Activated naive CD4-positive, alpha-beta T cell treated with anti-CD3 and anti-CD28 coated beads, Interleukin-2, amount 10 ng/mL, durations not matched to agents 7 days and 5 days (primary cell): ENCODE measurements around the gene RNF4.

ENCODE experiments used
- CTCF ChIA-PET: fragments of 350-600 bp; sonication (Branson Sonifier 250); formaldehyde crosslinking; loops from one replicate; lab custom pipeline; 2021; ENCODE audit warnings: antibody characterized with exemption; lab: Charles Lee
- DNase-seq: peaks from one replicate; pipeline ENCODE4 v3.0.0-alpha.2; 2020
- H3K27ac Mint-ChIP-seq: one replicate; pipeline ENCODE4 v1.8.0; 2021; ENCODE audit warnings: mild to moderate bottlenecking, moderate library complexity, mixed read lengths
- H3K27me3 Mint-ChIP-seq: one replicate; pipeline ENCODE4 v1.8.0; 2021; ENCODE audit warnings: mild to moderate bottlenecking, mixed read lengths
- H3K36me3 Mint-ChIP-seq: one replicate; pipeline ENCODE4 v1.8.0; 2021; ENCODE audit warnings: mixed read lengths
- H3K4me1 Mint-ChIP-seq: one replicate; pipeline ENCODE4 v1.8.0; 2021; ENCODE audit warnings: mixed read lengths
- H3K4me3 Mint-ChIP-seq: one replicate; pipeline ENCODE4 v1.8.0; 2021; ENCODE audit warnings: mild to moderate bottlenecking, moderate library complexity, mixed read lengths
- H3K9me3 Mint-ChIP-seq: one replicate; pipeline ENCODE4 v1.8.0; 2021; ENCODE audit warnings: mixed read lengths

Gene RNF4

GRCh38 chr4:2432004-2432403, 36.9 kb upstream of the RNF4 start:
- Mint-ChIP-seq H3K27me3 (peaks cover 32% of the 10 kb centered on the region), H3K4me1 (no peaks in the 10 kb centered on the region), H3K9me3 (no peaks in the 10 kb centered on the region), H3K4me3 (no peak overlapping the region), H3K27ac (no peak overlapping the region), H3K36me3 (no peaks in the 10 kb centered on the region)
- CTCF ChIA-PET: interaction anchor here (0.6 to 2.4 kb wide), 3 partner anchors 10 to 546 kb away, joined by 3 to 7 read pairs (median 3); no protein-coding TSS in a partner anchor
- no peak for DNase-seq

- Mint-ChIP-seq H3K36me3 (no peaks in the 10 kb centered on the region), H3K4me3 (no peak overlapping the region), H3K27me3 (peaks cover 29% of the 10 kb centered on the region), H3K9me3 (no peaks in the 10 kb centered on the region), H3K27ac (no peak overlapping the region), H3K4me1 (no peaks in the 10 kb centered on the region)
- DNase-seq: no peak
- CTCF ChIA-PET: interaction anchor here (2.4 kb wide), 1 partner anchor 9 kb away, joined by 7 read pairs; no protein-coding TSS in a partner anchor
These were observed 35.8 kb upstream of the RNF4 start for GRCh38 chr4:2432991-2433530.

GRCh38 chr4:2433609-2434350, 35.1 kb upstream of the RNF4 start:
- H3K36me3 Mint-ChIP-seq: no peaks in the 10 kb centered on the region
- no peak overlapping the region for H3K4me3 Mint-ChIP-seq
- CTCF ChIA-PET: interaction anchor here (0.6 kb wide), 1 partner anchor 214 kb away, joined by 4 read pairs; no protein-coding TSS in a partner anchor
- no peak for DNase-seq
- no peak overlapping the region for H3K27ac Mint-ChIP-seq
- H3K27me3 Mint-ChIP-seq: peaks cover 26% of the 10 kb centered on the region
- H3K4me1 Mint-ChIP-seq: no peaks in the 10 kb centered on the region
- H3K9me3 Mint-ChIP-seq: no peaks in the 10 kb centered on the region

GRCh38 chr4:2434420-2434819, 34.5 kb upstream of the RNF4 start:
- H3K9me3 Mint-ChIP-seq: no peaks in the 10 kb centered on the region
- no peaks in the 10 kb centered on the region for H3K36me3 Mint-ChIP-seq
- H3K27me3 Mint-ChIP-seq: peaks cover 28% of the 10 kb centered on the region
- no peak overlapping the region for H3K27ac Mint-ChIP-seq
- no peaks in the 10 kb centered on the region for H3K4me1 Mint-ChIP-seq
- CTCF ChIA-PET: interaction anchor here (0.6 to 1.4 kb wide), 2 partner anchors 10 to 214 kb away, joined by 3 to 4 read pairs; no protein-coding TSS in a partner anchor
- H3K4me3 Mint-ChIP-seq: no peak overlapping the region
- no peak for DNase-seq

- H3K4me1 Mint-ChIP-seq: peaks cover under 1% of the 10 kb centered on the region
- H3K27ac Mint-ChIP-seq: no peak overlapping the region
- H3K9me3 Mint-ChIP-seq: no peaks in the 10 kb centered on the region
- peaks cover 21% of the 10 kb centered on the region for H3K27me3 Mint-ChIP-seq
- CTCF ChIA-PET: interaction anchor here (1.0 to 1.4 kb wide), 2 partner anchors 43 to 216 kb away, joined by 3 to 8 read pairs; no protein-coding TSS in a partner anchor
- DNase-seq: no peak
- no peaks in the 10 kb centered on the region for H3K36me3 Mint-ChIP-seq
- no peak overlapping the region for H3K4me3 Mint-ChIP-seq
These were observed 32.6 kb upstream of the RNF4 start for GRCh38 chr4:2436301-2436700.

GRCh38 chr4:2436761-2437474, 32.0 kb upstream of the RNF4 start:
- peaks cover 4% of the 10 kb centered on the region for H3K4me1 Mint-ChIP-seq
- H3K27me3 Mint-ChIP-seq: peaks cover 25% of the 10 kb centered on the region
- CTCF ChIA-PET: interaction anchor here (1.0 to 1.4 kb wide), 2 partner anchors 44 to 217 kb away, joined by 3 to 8 read pairs; no protein-coding TSS in a partner anchor
- H3K27ac Mint-ChIP-seq: no peak overlapping the region
- no peak for DNase-seq
- H3K4me3 Mint-ChIP-seq: no peak overlapping the region
- H3K9me3 Mint-ChIP-seq: no peaks in the 10 kb centered on the region
- H3K36me3 Mint-ChIP-seq: no peaks in the 10 kb centered on the region

- Mint-ChIP-seq H3K27me3 (peaks cover 25% of the 10 kb centered on the region), H3K36me3 (no peaks in the 10 kb centered on the region), H3K4me3 (no peak overlapping the region), H3K27ac (no peak overlapping the region), H3K4me1 (peaks cover 4% of the 10 kb centered on the region), H3K9me3 (no peaks in the 10 kb centered on the region)
- CTCF ChIA-PET: interaction anchor here (2.9 kb wide), 1 partner anchor 218 kb away, joined by 12 read pairs; no protein-coding TSS in a partner anchor
- no peak for DNase-seq
These were observed 31.3 kb upstream of the RNF4 start for GRCh38 chr4:2437475-2438215.

- CTCF ChIA-PET: interaction anchor here (0.6 to 3.7 kb wide), 3 partner anchors 20 to 219 kb away, joined by 3 to 13 read pairs (median 12); partner anchors contain the start of gene CFAP99
- Mint-ChIP-seq H3K4me1 (peaks cover 4% of the 10 kb centered on the region), H3K36me3 (no peaks in the 10 kb centered on the region), H3K27ac (no peak overlapping the region), H3K4me3 (no peak overlapping the region), H3K9me3 (no peaks in the 10 kb centered on the region), H3K27me3 (peaks cover 20% of the 10 kb centered on the region)
- DNase-seq: no peak
These were observed 29.8 kb upstream of the RNF4 start for GRCh38 chr4:2438822-2439718.

- CTCF ChIA-PET: interaction anchor here (0.6 to 4.0 kb wide), 16 partner anchors 10 to 224 kb away, joined by 3 to 42 read pairs (median 4); partner anchors contain the start of gene RNF4
- Mint-ChIP-seq H3K27me3 (peaks cover 16% of the 10 kb centered on the region), H3K27ac (no peak overlapping the region), H3K4me3 (no peak overlapping the region), H3K4me1 (peaks cover 4% of the 10 kb centered on the region), H3K36me3 (no peaks in the 10 kb centered on the region), H3K9me3 (no peaks in the 10 kb centered on the region)
- DNase-seq: peak; percentile 87
These were observed 27.3 kb upstream of the RNF4 start for GRCh38 chr4:2441393-2442174.

- peaks cover 4% of the 10 kb centered on the region for H3K4me1 Mint-ChIP-seq
- no peaks in the 10 kb centered on the region for H3K36me3 Mint-ChIP-seq
- no peak for DNase-seq
- CTCF ChIA-PET: interaction anchor here (0.6 to 4.0 kb wide), 16 partner anchors 11 to 355 kb away, joined by 3 to 42 read pairs (median 4); partner anchors contain the start of gene RNF4
- H3K27ac Mint-ChIP-seq: no peak overlapping the region
- H3K27me3 Mint-ChIP-seq: peaks cover 16% of the 10 kb centered on the region
- no peak overlapping the region for H3K4me3 Mint-ChIP-seq
- no peaks in the 10 kb centered on the region for H3K9me3 Mint-ChIP-seq
These were observed 26.5 kb upstream of the RNF4 start for GRCh38 chr4:2442175-2442993.

- H3K9me3 Mint-ChIP-seq: no peaks in the 10 kb centered on the region
- peaks cover 16% of the 10 kb centered on the region for H3K27me3 Mint-ChIP-seq
- no peak overlapping the region for H3K4me3 Mint-ChIP-seq
- CTCF ChIA-PET: interaction anchor here (0.7 to 4.0 kb wide), 10 partner anchors 19 to 291 kb away, joined by 3 to 42 read pairs (median 6); no protein-coding TSS in a partner anchor
- H3K4me1 Mint-ChIP-seq: peaks cover 4% of the 10 kb centered on the region
- no peak for DNase-seq
- no peaks in the 10 kb centered on the region for H3K36me3 Mint-ChIP-seq
- no peak overlapping the region for H3K27ac Mint-ChIP-seq
These were observed 25.7 kb upstream of the RNF4 start for GRCh38 chr4:2443061-2443730.
